ENCODE data around the gene MND1. TPM values are rescaled to one million over a fixed set of nuclear protein-coding genes. Genes with fewer than 3 reads are reported as not detected.
"Not testable (repeated sequence)": the region's sequence is repeated elsewhere in the genome, so short reads cannot be mapped to it uniquely, and the experiment has no call there.

The MND1 gene
- total RNA-seq, 1 donor from 2014 or later: 18.8 TPM

DNA sequence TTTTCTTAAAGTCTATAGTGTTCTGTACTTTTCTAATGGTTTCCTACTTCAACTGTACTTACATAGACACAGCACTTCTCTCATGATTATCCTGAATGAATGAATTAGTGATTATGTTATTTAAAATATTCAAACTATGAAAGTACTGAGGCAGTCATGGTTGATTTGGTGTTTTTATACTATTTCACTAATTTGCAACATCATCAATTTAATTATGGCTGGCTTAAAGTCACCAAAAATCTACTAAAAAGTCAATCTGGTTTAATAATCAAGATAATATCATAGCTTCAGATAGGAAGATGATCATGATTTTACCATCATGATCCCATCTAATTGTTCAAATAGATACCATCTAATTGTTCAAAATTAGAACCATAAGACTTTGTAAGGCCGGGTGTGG, 104.8 kb downstream of the MND1 start:
- Mint-ChIP-seq H3K9me3 (no peaks in the 10 kb centered on the region), H3K4me3 (no peak overlapping the region), H3K36me3 (ENCODE audit: low read depth) (no peaks in the 10 kb centered on the region), H3K4me1 (peaks cover 16% of the 10 kb centered on the region), H3K27ac (no peak overlapping the region), H3K27me3 (no peaks in the 10 kb centered on the region)
- intact Hi-C loops (cut with micrococcal nuclease): no loop called here
- DNase-seq: no peak

DNA sequence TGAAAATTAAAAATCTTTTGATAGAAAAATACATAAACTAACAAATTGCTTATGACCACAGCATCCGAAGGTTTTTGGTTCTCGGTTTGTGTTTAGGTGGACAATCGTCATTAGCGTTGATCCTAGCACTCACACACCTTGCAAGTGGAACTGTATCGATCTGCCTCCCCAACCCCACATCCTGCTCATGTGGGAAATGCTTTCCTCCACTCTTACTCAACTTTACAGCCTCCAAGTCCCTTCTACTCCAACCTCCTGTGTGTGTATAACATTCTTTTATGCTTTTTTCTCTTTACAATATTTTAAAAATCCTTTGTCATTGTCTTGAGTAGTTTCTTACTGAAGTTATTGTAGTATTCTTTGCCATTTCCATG, 106.0 kb downstream of the MND1 start:
- no peaks in the 10 kb centered on the region for H3K36me3 Mint-ChIP-seq (ENCODE audit: low read depth)
- H3K27me3 Mint-ChIP-seq: no peaks in the 10 kb centered on the region
- peak overlapping the region; percentile 89 for H3K27ac Mint-ChIP-seq
- H3K9me3 Mint-ChIP-seq: no peaks in the 10 kb centered on the region
- peak overlapping the region; percentile 49 for H3K4me3 Mint-ChIP-seq
- DNase-seq: peak; percentile 74
- intact Hi-C loops (cut with micrococcal nuclease): loop anchor here (1.0 kb wide), 1 partner anchor 11 kb away; no protein-coding TSS in a partner anchor
- peaks cover 16% of the 10 kb centered on the region for H3K4me1 Mint-ChIP-seq

DNA sequence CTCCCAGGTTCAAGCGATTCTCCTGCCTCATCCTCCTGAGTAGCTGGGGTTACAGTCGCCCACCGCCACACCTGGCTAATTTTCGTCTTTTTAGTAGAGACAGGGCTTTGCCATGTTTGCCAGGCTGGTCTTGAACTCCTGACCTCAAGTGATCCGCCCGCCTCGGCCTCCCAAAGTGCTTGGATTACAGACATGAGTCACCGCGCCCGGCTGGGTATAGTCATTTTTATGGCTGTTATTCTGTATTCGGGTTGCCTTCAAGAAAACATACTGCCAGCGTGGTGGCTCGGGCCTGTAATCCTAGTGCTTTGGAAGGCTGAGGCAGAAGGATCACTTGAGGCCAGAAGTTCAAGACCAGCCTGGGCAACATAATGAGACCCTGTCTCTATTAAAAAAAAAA, 106.7 kb downstream of the MND1 start:
- H3K36me3 Mint-ChIP-seq (ENCODE audit: low read depth); H3K4me3 Mint-ChIP-seq; intact Hi-C loops (cut with micrococcal nuclease); H3K27ac Mint-ChIP-seq; H3K9me3 Mint-ChIP-seq; DNase-seq; H3K27me3 Mint-ChIP-seq: not testable (repeated sequence)
- H3K4me1 Mint-ChIP-seq: peaks cover 16% of the 10 kb centered on the region

DNA sequence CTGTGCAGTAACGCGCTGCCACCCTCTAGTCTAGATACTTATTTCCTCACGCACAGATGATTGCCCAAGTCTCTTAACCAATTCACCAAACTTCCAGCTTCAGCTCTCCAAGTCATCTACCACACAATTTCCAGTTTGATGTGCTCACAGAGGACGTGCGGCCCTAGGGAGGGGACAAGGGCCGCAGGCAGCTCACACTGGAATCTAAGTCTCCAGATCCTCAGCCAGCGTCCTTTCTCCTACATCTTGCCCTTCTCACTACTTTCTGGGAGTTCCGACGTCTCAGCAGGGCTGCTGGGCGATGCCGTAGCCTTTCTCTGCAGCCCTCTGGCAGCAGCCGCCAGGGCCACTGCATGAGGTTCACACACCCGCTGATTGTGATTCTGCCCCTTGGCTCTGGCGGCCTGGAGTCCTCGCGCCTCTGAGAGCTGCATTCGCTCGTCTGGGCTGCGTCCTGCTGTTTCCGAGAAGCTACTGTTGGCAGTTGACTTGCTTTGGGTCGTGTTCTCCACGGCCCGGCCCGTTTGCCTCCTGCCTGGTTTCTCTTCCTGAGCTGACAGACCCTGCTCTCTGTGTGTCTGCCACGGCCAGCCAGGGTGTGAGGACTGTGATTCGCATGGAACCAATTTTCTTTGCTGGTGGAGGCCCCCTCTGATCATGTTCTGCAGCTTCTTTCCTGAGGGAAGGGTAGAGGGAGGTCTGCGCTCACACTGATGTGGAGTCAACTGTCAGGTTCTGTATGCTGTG, 107.6 kb downstream of the MND1 start:
- DNase-seq: no peak
- H3K9me3 Mint-ChIP-seq: no peaks in the 10 kb centered on the region
- peak overlapping the region; percentile 35 for H3K27ac Mint-ChIP-seq
- H3K4me1 Mint-ChIP-seq: peaks cover 15% of the 10 kb centered on the region
- no peaks in the 10 kb centered on the region for H3K27me3 Mint-ChIP-seq
- intact Hi-C loops (cut with micrococcal nuclease): no loop called here
- H3K36me3 Mint-ChIP-seq (ENCODE audit: low read depth): no peaks in the 10 kb centered on the region
- no peak overlapping the region for H3K4me3 Mint-ChIP-seq

DNA sequence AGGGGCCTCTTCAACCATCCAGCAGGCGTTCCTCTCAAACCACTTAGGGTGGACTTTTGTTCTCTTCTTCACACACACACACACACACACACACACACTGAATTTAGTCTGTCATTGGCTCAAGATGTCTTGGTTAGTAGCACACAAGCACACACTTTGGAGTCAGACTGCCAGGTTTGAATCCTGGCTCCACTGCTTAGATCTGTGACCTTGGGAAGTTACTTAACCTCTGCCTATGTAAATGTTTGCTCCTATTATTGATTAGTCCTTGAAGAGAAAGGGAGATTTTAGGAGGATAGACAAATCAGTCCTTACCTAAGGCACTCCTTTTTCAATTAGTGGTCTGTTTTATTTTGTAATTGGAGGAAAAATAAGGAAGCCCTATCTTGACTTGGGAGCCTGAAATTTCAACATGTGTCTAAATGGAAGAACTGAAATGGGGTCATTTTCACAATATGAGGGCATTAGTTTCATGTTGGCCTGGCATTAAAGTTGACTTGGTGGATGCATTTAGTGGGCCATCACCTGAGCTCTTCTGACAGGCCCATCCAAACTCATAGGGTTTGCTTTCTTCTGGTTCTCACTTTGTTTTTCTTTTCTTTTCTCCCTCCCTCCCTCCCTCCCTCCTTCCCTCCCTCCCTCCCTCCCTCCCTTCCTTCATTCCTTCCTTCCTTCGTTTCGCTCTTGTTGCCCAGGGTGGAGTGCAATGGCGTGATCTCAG, 108.3 kb downstream of the MND1 start:
- no peaks in the 10 kb centered on the region for H3K36me3 Mint-ChIP-seq (ENCODE audit: low read depth)
- no peaks in the 10 kb centered on the region for H3K27me3 Mint-ChIP-seq
- H3K27ac Mint-ChIP-seq: no peak overlapping the region
- H3K9me3 Mint-ChIP-seq: no peaks in the 10 kb centered on the region
- intact Hi-C loops (cut with micrococcal nuclease): no loop called here
- no peak overlapping the region for H3K4me3 Mint-ChIP-seq
- no peak for DNase-seq
- H3K4me1 Mint-ChIP-seq: peaks cover 15% of the 10 kb centered on the region

DNA sequence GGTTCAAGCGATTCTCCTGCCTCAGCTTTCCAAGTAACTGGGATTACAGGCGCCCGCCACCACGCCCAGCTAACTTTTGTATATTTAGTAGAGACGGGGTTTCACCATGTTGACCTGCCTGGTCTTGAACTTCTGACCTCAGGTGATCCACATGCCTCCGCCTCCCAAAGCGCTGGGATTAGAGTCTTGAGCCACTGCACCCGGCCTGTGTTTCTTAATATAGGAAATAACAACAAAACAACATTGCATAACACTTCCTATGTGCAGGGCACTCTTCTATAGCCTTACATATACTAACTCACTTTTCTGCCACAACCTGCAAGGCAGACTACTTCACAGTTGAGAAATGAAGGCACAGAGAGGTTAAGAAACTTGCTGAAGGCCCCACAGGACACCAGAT, 108.9 kb downstream of the MND1 start:
- H3K4me1 Mint-ChIP-seq: peaks cover 15% of the 10 kb centered on the region
- H3K27ac Mint-ChIP-seq: no peak overlapping the region
- H3K4me3 Mint-ChIP-seq: no peak overlapping the region
- no peak for DNase-seq
- intact Hi-C loops (cut with micrococcal nuclease): no loop called here
- no peaks in the 10 kb centered on the region for H3K36me3 Mint-ChIP-seq (ENCODE audit: low read depth)
- H3K27me3 Mint-ChIP-seq: no peaks in the 10 kb centered on the region
- no peaks in the 10 kb centered on the region for H3K9me3 Mint-ChIP-seq

DNA sequence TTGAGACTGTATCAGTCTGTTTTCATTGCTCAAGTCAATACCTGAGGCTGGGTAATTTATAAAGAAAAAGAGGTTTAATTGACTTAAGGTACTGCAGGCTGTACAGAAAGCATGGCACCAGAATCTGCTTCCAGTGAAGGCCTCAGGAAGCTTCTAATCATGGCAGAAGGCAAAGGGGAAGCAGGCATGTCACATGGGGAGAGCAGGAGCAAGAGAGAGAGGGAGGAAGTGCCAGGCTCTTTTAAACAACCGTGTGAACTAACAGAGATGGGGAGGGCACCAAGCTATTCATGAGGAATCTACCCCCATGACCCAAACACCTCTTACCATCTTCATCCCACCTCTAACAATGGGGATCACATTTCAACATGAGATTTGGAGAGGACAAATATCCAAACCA, 114.5 kb downstream of the MND1 start:
- intact Hi-C loops (cut with micrococcal nuclease): no loop called here
- Mint-ChIP-seq H3K4me3 (no peak overlapping the region), H3K36me3 (ENCODE audit: low read depth) (peaks cover 1% of the 10 kb centered on the region), H3K27ac (no peak overlapping the region), H3K4me1 (no peaks in the 10 kb centered on the region), H3K9me3 (no peaks in the 10 kb centered on the region), H3K27me3 (no peaks in the 10 kb centered on the region)
- DNase-seq: no peak

DNA sequence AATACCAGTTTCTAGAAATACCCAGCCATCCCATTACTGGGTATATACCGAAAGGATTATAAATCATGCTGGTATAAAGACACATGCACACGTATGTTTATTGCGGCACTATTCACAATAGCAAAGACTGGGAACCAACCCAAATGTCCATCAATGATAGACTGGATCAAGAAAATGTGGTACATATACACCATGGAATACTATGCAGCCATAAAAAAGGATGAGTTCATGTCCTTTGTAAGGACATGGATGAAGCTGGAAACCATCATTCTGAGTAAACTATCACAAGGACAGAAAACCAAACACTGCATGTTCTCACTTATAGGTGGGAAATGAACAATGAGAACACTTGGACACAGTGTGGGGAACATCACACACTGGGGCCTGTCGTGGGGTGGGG, 117.1 kb downstream of the MND1 start:
- H3K36me3 Mint-ChIP-seq (ENCODE audit: low read depth); H3K4me3 Mint-ChIP-seq; H3K27me3 Mint-ChIP-seq; intact Hi-C loops (cut with micrococcal nuclease); H3K9me3 Mint-ChIP-seq; H3K27ac Mint-ChIP-seq; DNase-seq: not testable (repeated sequence)
- peaks cover 13% of the 10 kb centered on the region for H3K4me1 Mint-ChIP-seq

DNA sequence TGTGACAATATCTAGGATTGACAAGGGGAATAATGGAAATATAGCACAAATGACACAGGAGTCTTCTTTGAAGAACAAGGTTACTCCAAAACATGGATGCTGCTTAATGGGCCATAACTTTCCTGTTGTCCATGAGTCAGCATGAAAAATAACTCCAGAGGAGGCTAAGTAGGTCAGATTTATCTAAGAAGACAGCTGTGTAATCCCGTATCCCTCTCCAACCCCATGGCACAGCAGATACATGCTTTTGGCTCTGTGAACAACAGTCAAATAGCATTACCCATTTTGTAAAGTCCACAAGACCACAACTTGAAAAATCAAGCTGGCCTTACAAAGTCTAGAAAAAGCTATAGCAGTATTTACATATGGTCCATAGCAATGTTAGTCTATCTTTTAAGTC, 119.6 kb downstream of the MND1 start:
- Mint-ChIP-seq H3K9me3 (no peaks in the 10 kb centered on the region), H3K36me3 (ENCODE audit: low read depth) (peaks cover 8% of the 10 kb centered on the region), H3K4me3 (no peak overlapping the region), H3K27me3 (no peaks in the 10 kb centered on the region), H3K27ac (no peak overlapping the region), H3K4me1 (peaks cover 27% of the 10 kb centered on the region)
- no peak for DNase-seq
- intact Hi-C loops (cut with micrococcal nuclease): loop anchor here (2.0 kb wide), 1 partner anchor 25 kb away; no protein-coding TSS in a partner anchor

Other genes with a start within 250 kb of the MND1 start
- gene TRIM2, start 140.2 kb upstream of the MND1 start, total RNA-seq: 0.21 TPM in 1 of 2 replicates, not detected in the other
- 40.3 and 40.6 TPM in 2 replicates for gene TMEM131L, start 121.7 kb downstream of the MND1 start, total RNA-seq